Measurements from ENCODE around the gene TRIM22.
"Not testable (repeated sequence)": the region's sequence is repeated elsewhere in the genome, so short reads cannot be mapped to it uniquely, and the experiment has no call there.

TRIM22 gene, protein sequence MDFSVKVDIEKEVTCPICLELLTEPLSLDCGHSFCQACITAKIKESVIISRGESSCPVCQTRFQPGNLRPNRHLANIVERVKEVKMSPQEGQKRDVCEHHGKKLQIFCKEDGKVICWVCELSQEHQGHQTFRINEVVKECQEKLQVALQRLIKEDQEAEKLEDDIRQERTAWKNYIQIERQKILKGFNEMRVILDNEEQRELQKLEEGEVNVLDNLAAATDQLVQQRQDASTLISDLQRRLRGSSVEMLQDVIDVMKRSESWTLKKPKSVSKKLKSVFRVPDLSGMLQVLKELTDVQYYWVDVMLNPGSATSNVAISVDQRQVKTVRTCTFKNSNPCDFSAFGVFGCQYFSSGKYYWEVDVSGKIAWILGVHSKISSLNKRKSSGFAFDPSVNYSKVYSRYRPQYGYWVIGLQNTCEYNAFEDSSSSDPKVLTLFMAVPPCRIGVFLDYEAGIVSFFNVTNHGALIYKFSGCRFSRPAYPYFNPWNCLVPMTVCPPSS

DNA sequence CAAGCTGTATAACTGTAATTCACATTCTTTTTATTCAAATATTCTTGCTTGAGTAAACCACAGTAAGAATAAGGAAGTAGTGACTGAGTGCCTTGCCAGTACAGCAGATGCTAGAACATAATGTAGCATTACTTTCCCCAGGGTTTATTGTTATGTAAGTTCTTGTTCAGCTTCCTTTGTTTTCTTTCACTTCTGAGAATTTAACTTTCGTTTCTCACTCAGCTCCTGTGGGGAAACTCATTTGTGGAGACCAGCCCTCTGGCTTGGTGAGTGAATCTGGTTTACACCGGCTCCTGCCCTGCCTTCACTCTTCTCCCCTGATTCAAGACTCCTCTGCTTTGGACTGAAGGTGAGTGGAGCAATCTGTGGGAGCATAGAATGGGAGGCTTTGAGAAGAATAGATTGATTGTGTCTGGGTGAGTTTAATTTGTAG, at the start of gene TRIM22:
Gene TRIM22, plus strand, starts transcription at position 240 of the 433 bp plus-strand sequence. CDS start 6,443 bp downstream, outside the sequence.
- DNase-seq (ENCODE audit: low read depth) = no peak

DNA sequence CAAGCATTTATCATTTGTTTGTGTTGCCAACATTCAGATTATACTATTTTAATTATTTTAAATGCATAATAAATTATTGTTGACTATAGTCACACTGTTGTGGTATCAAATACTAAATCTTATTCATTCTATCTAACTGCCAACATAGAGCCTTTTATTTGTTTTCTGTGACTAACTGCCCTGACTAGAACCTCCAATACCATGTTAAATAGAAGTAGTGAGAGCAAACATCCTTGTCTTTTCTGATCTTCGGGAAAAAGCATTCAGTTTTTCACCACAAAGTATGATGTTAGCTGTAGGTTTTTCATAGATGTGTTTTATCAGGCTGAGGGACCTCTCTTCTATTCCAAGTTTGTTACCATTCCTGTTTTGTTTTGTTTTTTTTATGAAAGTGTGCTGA, 49.6 kb upstream of the TRIM22 start:
- no peak for DNase-seq (ENCODE audit: low read depth)

DNA sequence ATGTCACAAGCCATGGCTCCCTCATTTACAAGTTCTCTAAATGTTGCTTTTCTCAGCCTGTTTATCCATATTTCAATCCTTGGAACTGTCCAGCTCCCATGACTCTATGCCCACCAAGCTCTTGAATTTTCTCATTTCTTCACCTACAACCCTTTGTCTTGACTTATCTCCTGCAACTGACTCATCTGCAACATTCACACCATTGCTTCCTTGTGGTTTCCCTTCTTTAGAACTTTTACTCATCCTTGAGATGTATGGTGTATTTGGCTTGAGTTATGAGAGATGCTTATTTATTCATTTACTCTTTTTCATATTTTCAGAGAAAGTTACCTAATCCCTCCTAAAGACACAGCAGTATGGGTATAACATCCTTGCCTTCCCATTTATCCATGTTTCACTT, 46.0 kb upstream of the TRIM22 start:
- DNase-seq (ENCODE audit: low read depth) = no peak

GRCh38 chr11:5646139-5646538, 43.5 kb upstream of the TRIM22 start:
- no peak for DNase-seq (ENCODE audit: low read depth)

- DNase-seq (ENCODE audit: low read depth) = no peak
Measured at GRCh38 chr11:5655474-5655873, 34.1 kb upstream of the TRIM22 start.

GRCh38 chr11:5656956-5657355, 32.6 kb upstream of the TRIM22 start:
- DNase-seq (ENCODE audit: low read depth) = not testable (repeated sequence)

- DNase-seq (ENCODE audit: low read depth) = no peak
Measured at GRCh38 chr11:5658318-5658717, 31.3 kb upstream of the TRIM22 start.

GRCh38 chr11:5663511-5663910, 26.1 kb upstream of the TRIM22 start:
- no peak for DNase-seq (ENCODE audit: low read depth)

GRCh38 chr11:5665051-5665570, 24.5 kb upstream of the TRIM22 start:
- no peak for DNase-seq (ENCODE audit: low read depth)

DNA sequence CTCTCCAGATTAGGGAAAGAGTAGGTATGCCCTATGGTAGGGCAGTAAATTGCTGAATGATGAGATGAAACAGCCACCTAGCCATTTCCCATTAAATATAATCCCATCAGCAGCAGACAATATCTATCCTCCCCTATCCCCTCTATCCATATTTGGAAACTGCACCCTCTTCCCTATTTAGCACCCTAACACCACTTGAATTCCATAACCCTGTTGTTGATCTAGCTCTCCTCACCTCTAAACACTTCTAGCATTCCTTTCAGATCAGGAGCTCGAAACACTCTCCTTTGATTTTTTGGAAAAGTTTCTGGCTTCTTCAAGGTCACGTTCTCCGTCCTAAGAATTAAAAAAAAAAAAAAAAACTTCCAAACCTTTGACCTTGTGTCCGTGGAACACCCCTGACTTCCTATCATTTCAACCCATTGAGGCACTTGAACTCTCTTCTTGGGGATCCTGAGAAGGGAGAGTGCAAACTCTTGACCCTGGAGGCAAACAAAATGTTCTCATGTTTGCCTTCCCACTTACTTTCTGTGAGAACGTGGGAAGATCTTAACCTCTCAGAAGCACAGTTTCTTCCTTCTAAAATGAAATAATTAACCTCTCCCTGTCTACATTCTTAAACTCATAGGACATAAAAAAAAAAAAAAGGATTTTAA, 23.7 kb upstream of the TRIM22 start:
- no peak for DNase-seq (ENCODE audit: low read depth)

DNA sequence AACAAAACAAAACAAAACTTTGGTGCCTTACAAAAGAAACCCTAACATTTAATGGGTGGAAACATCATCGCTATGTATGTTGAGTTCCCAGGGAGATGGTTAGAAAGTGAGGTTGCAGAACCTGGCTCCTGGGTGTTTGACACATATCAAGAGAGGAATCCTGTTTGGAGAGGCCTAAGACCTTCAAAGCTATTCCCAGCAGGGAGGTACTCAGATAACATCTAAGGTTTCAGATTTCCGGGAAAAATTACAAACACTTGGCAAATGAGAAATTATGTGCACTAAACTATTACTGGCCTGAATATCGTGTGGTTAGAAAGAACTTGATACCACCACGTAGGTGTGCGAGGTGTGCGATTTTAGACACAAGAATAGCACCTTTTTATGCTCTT, 23.2 kb upstream of the TRIM22 start:
- DNase-seq (ENCODE audit: low read depth) = no peak

DNA sequence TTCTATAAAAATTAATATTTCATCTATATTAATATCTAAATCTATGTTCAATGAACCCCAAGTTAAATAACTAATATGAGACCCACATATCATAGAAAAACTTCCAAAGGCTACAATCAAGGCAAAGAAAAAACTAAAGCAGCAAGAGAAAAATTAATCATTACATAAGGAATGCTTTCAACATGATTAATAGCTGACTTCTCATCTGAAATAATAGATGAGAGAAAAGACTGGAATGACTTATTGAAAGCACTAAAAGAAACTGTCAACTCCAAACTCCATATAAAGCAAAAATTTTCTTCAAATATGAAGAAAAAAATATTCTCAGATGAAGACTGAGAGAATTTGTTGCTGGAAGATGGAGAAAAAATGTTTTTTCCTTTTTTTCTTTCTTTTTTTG, 17.8 kb upstream of the TRIM22 start:
- DNase-seq (ENCODE audit: low read depth) = no peak

DNA sequence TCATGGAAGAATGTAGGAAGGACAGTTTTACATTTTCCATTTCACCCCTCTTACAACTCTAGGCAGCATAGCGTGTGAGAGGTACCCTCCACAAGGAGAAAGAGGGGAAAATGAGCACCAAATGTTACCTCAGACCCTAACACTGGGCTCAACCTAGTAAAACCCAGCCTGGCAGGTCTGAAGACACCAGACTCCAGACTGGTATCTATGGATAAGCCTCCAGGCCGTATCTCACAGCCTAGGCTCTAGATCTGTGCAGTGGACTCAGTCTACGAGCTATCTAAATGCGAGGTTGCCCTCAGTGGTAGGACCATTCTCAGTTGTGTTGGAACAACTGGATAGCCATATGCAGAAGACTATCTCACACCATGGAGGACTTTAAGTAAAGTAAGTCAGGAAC, 15.2 kb upstream of the TRIM22 start:
- no peak for DNase-seq (ENCODE audit: low read depth)

GRCh38 chr11:5679811-5680210, 9.8 kb upstream of the TRIM22 start:
- DNase-seq (ENCODE audit: low read depth) = no peak

DNA sequence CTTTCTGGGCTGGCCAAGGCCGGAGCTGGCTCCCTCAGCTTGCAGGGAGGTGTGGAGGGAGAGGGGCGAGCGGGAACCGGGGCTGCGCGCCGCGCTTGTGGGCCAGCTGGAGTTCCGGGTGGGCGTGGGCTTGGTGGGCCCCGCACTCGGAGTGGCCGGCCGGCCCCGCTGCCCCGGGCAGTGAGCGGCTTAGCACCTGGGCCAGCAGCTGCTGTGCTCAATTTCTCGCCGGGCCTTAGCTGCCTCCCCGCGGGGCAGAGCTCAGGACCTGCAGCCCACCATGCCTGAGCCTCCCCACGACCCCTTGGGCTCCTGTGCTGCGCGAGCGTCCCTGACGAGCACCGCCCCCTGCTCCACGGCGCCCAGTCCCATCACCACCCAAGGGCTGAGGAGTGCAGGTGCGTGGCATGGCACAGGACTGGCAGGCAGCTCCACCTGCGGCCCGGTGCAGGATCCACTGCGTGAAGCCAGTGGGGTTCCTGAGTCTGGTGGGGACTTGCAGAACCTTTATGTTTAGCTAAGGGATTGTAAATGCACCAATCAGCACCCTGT, 6.6 kb upstream of the TRIM22 start:
- not testable (repeated sequence) for DNase-seq (ENCODE audit: low read depth)

GRCh38 chr11:5683620-5684019, 6.0 kb upstream of the TRIM22 start:
- DNase-seq (ENCODE audit: low read depth) = not testable (repeated sequence)

GRCh38 chr11:5684036-5684645, 5.4 kb upstream of the TRIM22 start:
- no peak for DNase-seq (ENCODE audit: low read depth)

- DNase-seq (ENCODE audit: low read depth) = peak; percentile 91
Measured at GRCh38 chr11:5684646-5685362, 4.8 kb upstream of the TRIM22 start, which contains the start of gene TRIM5. TRIM5 (minus strand) TSS chr11:5685074; CDS start chr11:5680177, 4,897 bp downstream.

- DNase-seq (ENCODE audit: low read depth) = no peak
Measured at GRCh38 chr11:5686426-5686825, 3.2 kb upstream of the TRIM22 start.

DNA sequence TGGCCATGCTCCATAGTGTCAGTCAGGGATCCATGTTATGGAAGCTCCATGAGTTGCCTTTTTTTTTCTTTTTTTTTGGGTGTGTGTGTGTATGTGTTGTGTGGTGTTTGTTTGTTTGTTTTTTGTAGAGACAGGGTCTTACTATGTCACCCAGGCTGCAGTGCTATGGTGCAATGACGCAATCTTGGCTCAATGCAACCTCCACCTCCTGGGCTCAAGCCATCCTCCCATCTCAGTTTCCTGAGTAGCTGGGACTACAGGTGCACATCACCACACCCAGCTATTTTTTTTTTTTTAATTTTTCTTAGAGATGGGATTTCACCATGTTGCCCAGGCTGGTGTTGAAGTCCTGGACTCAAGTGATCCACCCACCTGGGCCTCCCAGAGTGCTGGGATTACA, 1.1 kb upstream of the TRIM22 start:
- no peak for DNase-seq (ENCODE audit: low read depth)

DNA sequence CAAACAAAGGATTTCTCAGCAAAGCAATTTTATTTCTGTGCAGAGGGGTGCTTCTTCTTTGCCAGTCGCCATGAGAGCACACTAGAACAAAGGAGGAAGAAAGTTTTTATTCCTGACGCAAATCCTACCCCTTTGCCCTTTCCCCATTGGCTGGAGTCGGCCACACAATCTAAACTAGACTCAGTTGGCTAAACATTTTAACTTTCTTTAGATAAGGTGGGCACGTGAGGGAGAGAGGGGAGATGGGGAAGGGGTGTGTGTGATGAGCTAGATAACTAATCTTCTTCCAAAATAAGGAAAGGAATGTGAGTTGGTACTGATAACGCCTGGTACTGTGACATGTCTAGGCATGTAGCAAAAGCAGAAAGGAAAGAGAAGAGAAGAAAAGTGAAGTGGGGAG, 626 bp downstream of the TRIM22 start:
- no peak for DNase-seq (ENCODE audit: low read depth)

- no peak for DNase-seq (ENCODE audit: low read depth)
Measured at GRCh38 chr11:5690736-5691135, 1.1 kb downstream of the TRIM22 start.
